H1 (cell line): ENCODE data around the gene ATP9B. TPM values are rescaled to one million over a fixed set of nuclear protein-coding genes. Genes with fewer than 3 reads are reported as not detected.

ENCODE experiments used
- CTCF ChIA-PET: fragments of 300-600 bp; sonication (Branson Sonifier 250); formaldehyde crosslinking; loops from one replicate; lab custom pipeline; 2021; ENCODE audit not compliant: partially characterized antibody; lab: Charles Lee
- POLR2A ChIA-PET: fragments of 300-600 bp; sonication (Branson Sonifier 250); formaldehyde crosslinking; loops from one replicate; lab custom pipeline; 2021; ENCODE audit warnings: inconsistent platforms; ENCODE audit not compliant: partially characterized antibody; lab: Charles Lee
- DNase-seq, 2 experiments: peaks; one replicate each; pipeline versions ENCODE4 v3.0.0 to v3.0.0-alpha.2; 2010 to 2022; ENCODE audit warnings: low spot score in 2 of 2, low read depth in 1 of 2, mixed read lengths in 1 of 2
- FAIRE-seq: peaks from 2 replicates; lab custom pipeline; 2011; peaks lifted over from hg19 to GRCh38; lab: Jason Lieb, UNC
- H2AFZ ChIP-seq: 2 replicates; pipeline ENCODE4 v1.8.1; 2012; ENCODE audit warnings: low read length, inconsistent platforms
- H2AK5ac ChIP-seq: 2 replicates; pipeline ENCODE4 v1.6.1; 2013; ENCODE audit warnings: low read depth, low read length
- H2BK120ac ChIP-seq: replicated peaks from 2 replicates; pipeline ENCODE3; 2013; ENCODE audit warnings: low read depth, low read length, inconsistent platforms
- H2BK12ac ChIP-seq: 2 replicates; pipeline ENCODE4 v1.6.1; 2013; ENCODE audit warnings: low read depth, low read length
- H2BK15ac ChIP-seq: 2 replicates; pipeline ENCODE4 v1.6.1; 2013; ENCODE audit warnings: low read length
- H2BK20ac ChIP-seq: 2 replicates; pipeline ENCODE4 v1.6.1; 2013; ENCODE audit warnings: low read length
- H2BK5ac ChIP-seq: 2 replicates; pipeline ENCODE4 v1.6.1; 2013; ENCODE audit warnings: low read depth, low read length
- H3K14ac ChIP-seq: 2 replicates; pipeline ENCODE4 v1.6.1; 2013; ENCODE audit warnings: inconsistent platforms; ENCODE audit not compliant: insufficient read length
- H3K18ac ChIP-seq: 2 replicates; pipeline ENCODE4 v1.6.1; 2013; ENCODE audit warnings: low read length; ENCODE audit errors: extremely low read depth
- H3K23ac ChIP-seq: 2 replicates; pipeline ENCODE4 v1.6.1; 2013; ENCODE audit warnings: inconsistent platforms; ENCODE audit not compliant: insufficient read length
- H3K23me2 ChIP-seq: 2 replicates; pipeline ENCODE4 v1.6.1; 2013; ENCODE audit warnings: low read depth, low read length
- H3K27ac ChIP-seq: 2 replicates; pipeline ENCODE4 v1.6.1; 2011; ENCODE audit warnings: low read depth, low read length, inconsistent platforms
- H3K27me3 ChIP-seq, 4 experiments: replicated peaks in 1 of 4; 1 replicate in 1 of 4; 2 replicates in 3 of 4; pipeline versions ENCODE4 v1.6.1 to v1.8.1; 2011 to 2013; ENCODE audit warnings: low read length in 3 of 4, mild to moderate bottlenecking in 3 of 4, inconsistent platforms in 2 of 4, mixed read lengths in 2 of 4, moderate library complexity in 1 of 4; ENCODE audit not compliant: control insufficient read depth in 3 of 4, insufficient read depth in 3 of 4; ENCODE audit errors: extremely low read depth in 1 of 4
- H3K36me3 ChIP-seq, 4 experiments: 2 replicates each; pipeline versions ENCODE4 v1.6.1 to v1.8.1; 2011 to 2013; ENCODE audit warnings: mild to moderate bottlenecking in 4 of 4, low read length in 3 of 4, moderate library complexity in 2 of 4, control low read depth in 1 of 4, inconsistent platforms in 1 of 4; ENCODE audit not compliant: insufficient read depth in 4 of 4, control insufficient read depth in 2 of 4
- H3K4ac ChIP-seq: replicated peaks from 2 replicates; pipeline ENCODE3; 2013; ENCODE audit warnings: low read length, low read depth, mixed read lengths, inconsistent platforms; ENCODE audit not compliant: insufficient read length
- H3K4me1 ChIP-seq, 4 experiments: replicated peaks in 1 of 4; 1 replicate in 1 of 4; 2 replicates in 3 of 4; pipeline versions ENCODE4 v1.6.1 to v1.8.1; 2011 to 2013; ENCODE audit warnings: low read length in 3 of 4, inconsistent platforms in 2 of 4, mixed read lengths in 1 of 4; ENCODE audit not compliant: insufficient read depth in 4 of 4, control insufficient read depth in 3 of 4
- H3K4me2 ChIP-seq, 2 experiments: 2 replicates each; pipeline versions ENCODE4 v1.6.1 to v1.8.1; 2011 to 2013; ENCODE audit warnings: low read depth in 2 of 2, low read length in 2 of 2, control low read depth in 1 of 2, inconsistent platforms in 1 of 2, mild to moderate bottlenecking in 1 of 2; ENCODE audit not compliant: insufficient read depth in 1 of 2
- H3K4me3 ChIP-seq, 4 experiments: fragments of 200-600, 300-600 bp in 1 of 4; sonication (generic), shearing (Covaris generic), sonication (Bioruptor Twin) in 1 of 4; 2 replicates each; pipeline versions ENCODE4 v1.5.1 to v1.8.1; 2011 to 2016; ENCODE audit warnings: low read length in 4 of 4, low read depth in 3 of 4, control low read depth in 2 of 4, inconsistent platforms in 2 of 4, mild to moderate bottlenecking in 2 of 4, mixed read lengths in 1 of 4, moderate library complexity in 1 of 4; ENCODE audit not compliant: insufficient read depth in 2 of 4; ENCODE audit errors: extremely low read depth in 1 of 4
- H3K56ac ChIP-seq: replicated peaks from 2 replicates; pipeline ENCODE3; 2013; ENCODE audit warnings: low read depth, mild to moderate bottlenecking, mixed read lengths, low read length, inconsistent platforms; ENCODE audit not compliant: insufficient read length
- H3K79me1 ChIP-seq: 2 replicates; pipeline ENCODE4 v1.6.1; 2013; ENCODE audit warnings: low read depth, low read length, control low read depth
- H3K79me2 ChIP-seq, 2 experiments: 2 replicates each; pipeline versions ENCODE4 v1.6.1 to v1.8.1; 2012 to 2013; ENCODE audit warnings: low read length in 2 of 2, mild to moderate bottlenecking in 2 of 2, inconsistent platforms in 1 of 2; ENCODE audit not compliant: insufficient read depth in 2 of 2, control insufficient read depth in 1 of 2
- H3K9ac ChIP-seq, 4 experiments: replicated peaks in 1 of 4; 1 replicate in 1 of 4; 2 replicates in 3 of 4; pipeline versions ENCODE4 v1.6.1 to v1.8.1; 2011 to 2013; ENCODE audit warnings: low read depth in 3 of 4, low read length in 3 of 4, control low read depth in 2 of 4, mild to moderate bottlenecking in 2 of 4, moderate library complexity in 2 of 4, inconsistent platforms in 1 of 4; ENCODE audit errors: extremely low read depth in 1 of 4
- H3K9me3 ChIP-seq, 2 experiments: 2 replicates each; pipeline versions ENCODE4 v1.6.1 to v1.8.1; 2012 to 2013; ENCODE audit warnings: mild to moderate bottlenecking in 2 of 2, moderate library complexity in 2 of 2, control low read depth in 1 of 2, inconsistent platforms in 1 of 2, low read depth in 1 of 2, low read length in 1 of 2, mixed read lengths in 1 of 2; ENCODE audit not compliant: insufficient read depth in 2 of 2
- H4K20me1 ChIP-seq, 2 experiments: replicated peaks in 1 of 2; 2 replicates each; pipeline versions ENCODE3 to v1.8.1; 2011 to 2013; ENCODE audit warnings: inconsistent platforms in 2 of 2, low read length in 2 of 2, mild to moderate bottlenecking in 1 of 2; ENCODE audit not compliant: insufficient read depth in 2 of 2, control insufficient read depth in 1 of 2
- H4K5ac ChIP-seq: 2 replicates; pipeline ENCODE4 v1.6.1; 2013; ENCODE audit warnings: low read length, low read depth, mixed read lengths, inconsistent platforms; ENCODE audit not compliant: insufficient read length
- H4K8ac ChIP-seq: 2 replicates; pipeline ENCODE4 v1.8.0; 2013; ENCODE audit warnings: mild to moderate bottlenecking, moderate library complexity, low read length, inconsistent platforms; ENCODE audit not compliant: insufficient read depth; ENCODE audit errors: extremely low read depth
- H4K91ac ChIP-seq: replicated peaks from 2 replicates; pipeline ENCODE3; 2013; ENCODE audit warnings: low read length, mixed read lengths, inconsistent platforms; ENCODE audit not compliant: insufficient read length
- BCL11A ChIP-seq, 2 experiments: IDR thresholded peaks; one replicate each; pipeline ENCODE4 v1.6.1; 2011; ENCODE audit warnings: low read depth in 2 of 2, low read length in 2 of 2, mild to moderate bottlenecking in 2 of 2
- CBX5 ChIP-seq: fragments of 300-800, 300-1000 bp; sonication (generic); IDR thresholded peaks from 2 replicates; pipeline ENCODE4 v1.7.1; 2016; ENCODE audit warnings: antibody characterized with exemption, low read length, low read depth
- EZH2 ChIP-seq: fragments of 200-600 bp; sonication (generic); IDR thresholded peaks from 2 replicates; pipeline ENCODE4 v1.7.1; 2012; ENCODE audit warnings: low read depth, mild to moderate bottlenecking, moderate library complexity, low read length, inconsistent platforms; ENCODE audit not compliant: severe bottlenecking
- HDAC6 ChIP-seq: IDR thresholded peaks from one replicate; pipeline ENCODE4 v1.7.1; 2012; ENCODE audit warnings: low read depth, mild to moderate bottlenecking, inconsistent platforms, low read length, moderate library complexity
- NRF1 ChIP-seq: IDR thresholded peaks from 2 replicates; pipeline ENCODE4 v1.6.1; 2011; ENCODE audit warnings: mild to moderate bottlenecking, low read depth, low read length, improper control_type of control experiment
- POLR2AphosphoS5 ChIP-seq: IDR thresholded peaks from 2 replicates; pipeline ENCODE4 v1.6.1; 2011; ENCODE audit warnings: low read depth, low read length
- RXRA ChIP-seq: IDR thresholded peaks from 2 replicates; pipeline ENCODE4 v1.6.1; 2011; ENCODE audit warnings: low read depth, mild to moderate bottlenecking, low read length, moderate library complexity; ENCODE audit not compliant: insufficient read depth
- TAF7 ChIP-seq: optimal IDR thresholded peaks from 2 replicates; pipeline ENCODE3; 2011; ENCODE audit warnings: low read depth, mild to moderate bottlenecking, inconsistent platforms, low read length, moderate library complexity, borderline replicate concordance
- WGBS, 2 experiments: shearing (Covaris generic) in 1 of 2; methylation state at CpG; one replicate each; pipeline versions ENCODE4 v1.1.6 to v1.1.7; 2013 to 2015; ENCODE audit warnings: low lambda C conversion rate in 2 of 2, mixed read lengths in 2 of 2, inconsistent platforms in 1 of 2, low coverage in 1 of 2, missing lambda C conversion rate in 1 of 2; ENCODE audit not compliant: insufficient replicate concordance in 2 of 2, insufficient coverage in 1 of 2, insufficient read length in 1 of 2; ENCODE audit errors: extremely low coverage in 1 of 2, missing lambda C conversion rate in 1 of 2; 5-methylcytosine and 5-hydroxymethylcytosine counted together
- polyA plus RNA-seq, 7 experiments: library from polyadenylated mRNA; depleted of rRNA in 3 of 7; stranded (reverse) in 5 of 7; unstranded in 2 of 7; fragments of >200 nt in 5 of 7; fragments of 200-250 nt in 2 of 7; gene quantifications; 1 replicate in 5 of 7; 2 replicates in 1 of 7; 4 replicates in 1 of 7; pipeline versions ENCODE4 v1.2.1 to v1.2.3, GENCODE V29; 2011 to 2013; ENCODE audit warnings: missing spikeins in 2 of 7, mixed read lengths in 2 of 7
- total RNA-seq: library from RNA; stranded (reverse); fragmentation: NEBNext Ultra II Directional; extraction: Animal tissue kit (Norgen Biotek cat#: 25700); gene quantifications from 2 replicates; pipeline ENCODE4 v1.2.1, GENCODE V29; 2021
- TF ChIP-seq, protein P1 (sequence below): IDR thresholded peaks from 2 replicates; pipeline ENCODE4 v1.6.1; 2012; ENCODE audit warnings: inconsistent platforms
- TF ChIP-seq, protein P2 (sequence below): IDR thresholded peaks from 2 replicates; pipeline ENCODE4 v1.6.1; 2012; ENCODE audit warnings: low read length, inconsistent platforms

The ATP9B gene
- total and polyA plus RNA-seq, 2 of the 8 experiments (the other 6 are each of a cell fraction or from before 2014, with no cell fraction given), result 15.1 to 21.7 TPM

DNA sequence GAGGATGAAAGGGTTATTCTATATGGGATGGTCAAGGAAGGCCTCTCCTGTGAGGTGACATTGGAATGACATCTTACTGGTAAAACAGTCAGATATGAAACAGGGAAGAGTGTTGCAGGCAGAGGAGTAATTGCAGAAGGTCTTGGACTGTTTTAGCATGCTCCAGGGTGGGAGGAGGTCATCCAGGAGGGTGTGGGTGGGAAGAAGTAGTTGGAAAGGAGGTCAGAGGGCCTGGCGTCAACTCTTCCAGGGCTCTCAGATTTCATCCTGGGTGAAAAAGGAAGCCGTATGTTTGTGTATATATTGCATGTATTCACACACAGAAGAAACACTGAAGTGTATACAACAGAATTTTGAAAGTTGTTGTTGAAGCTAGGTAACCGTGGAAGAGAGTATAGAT, 48.2 kb downstream of the ATP9B start:
- H3K23ac ChIP-seq, result no peak overlapping the region
- H4K8ac ChIP-seq, result no peak overlapping the region
- TF ChIP-seq, protein P1, sequence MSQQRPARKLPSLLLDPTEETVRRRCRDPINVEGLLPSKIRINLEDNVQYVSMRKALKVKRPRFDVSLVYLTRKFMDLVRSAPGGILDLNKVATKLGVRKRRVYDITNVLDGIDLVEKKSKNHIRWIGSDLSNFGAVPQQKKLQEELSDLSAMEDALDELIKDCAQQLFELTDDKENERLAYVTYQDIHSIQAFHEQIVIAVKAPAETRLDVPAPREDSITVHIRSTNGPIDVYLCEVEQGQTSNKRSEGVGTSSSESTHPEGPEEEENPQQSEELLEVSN, result no peak
- TF ChIP-seq CBX5 (no peak), HDAC6 (no peak), EZH2 (no peak), NRF1 (no peak), POLR2AphosphoS5 (no peak), BCL11A (IDR thresholded peaks at IDR 0.05; ENCODE audit: low read depth in 2 of 2, low read length in 2 of 2) (no peak), RXRA (no peak), TAF7 (no peak)
- TF ChIP-seq, protein P2, sequence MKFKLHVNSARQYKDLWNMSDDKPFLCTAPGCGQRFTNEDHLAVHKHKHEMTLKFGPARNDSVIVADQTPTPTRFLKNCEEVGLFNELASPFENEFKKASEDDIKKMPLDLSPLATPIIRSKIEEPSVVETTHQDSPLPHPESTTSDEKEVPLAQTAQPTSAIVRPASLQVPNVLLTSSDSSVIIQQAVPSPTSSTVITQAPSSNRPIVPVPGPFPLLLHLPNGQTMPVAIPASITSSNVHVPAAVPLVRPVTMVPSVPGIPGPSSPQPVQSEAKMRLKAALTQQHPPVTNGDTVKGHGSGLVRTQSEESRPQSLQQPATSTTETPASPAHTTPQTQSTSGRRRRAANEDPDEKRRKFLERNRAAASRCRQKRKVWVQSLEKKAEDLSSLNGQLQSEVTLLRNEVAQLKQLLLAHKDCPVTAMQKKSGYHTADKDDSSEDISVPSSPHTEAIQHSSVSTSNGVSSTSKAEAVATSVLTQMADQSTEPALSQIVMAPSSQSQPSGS, result no peak
- 88% methylated on average over 3 of the region's 3 CpGs; no CpG with 5 or more reads in 1 of the 2 experiments for WGBS, 2 experiments
- FAIRE-seq (no peak), DNase-seq (no peak)
- no peak overlapping the region for H2BK5ac ChIP-seq
- no peak overlapping the region for H3K14ac ChIP-seq
- no peak overlapping the region for H2AK5ac ChIP-seq
- no peak overlapping the region for H2AFZ ChIP-seq
- no peak overlapping the region for H2BK12ac ChIP-seq
- no peaks in the 10 kb centered on the region for H3K27me3 ChIP-seq
- H3K4me3 ChIP-seq, result no peak overlapping the region
- H4K20me1 ChIP-seq, result no peaks in the 10 kb centered on the region
- H4K5ac ChIP-seq, result no peak overlapping the region
- H3K79me2 ChIP-seq, result no peaks in the 10 kb centered on the region
- ChIA-PET CTCF (no interaction called here), POLR2A (interaction anchor here (0.6 kb wide), 1 partner anchor 10 kb away, joined by 3 read pairs; no protein-coding TSS in a partner anchor)
- no peak overlapping the region for H3K4ac ChIP-seq
- H3K56ac ChIP-seq, result no peak overlapping the region
- no peak overlapping the region for H3K9ac ChIP-seq
- H3K9me3 ChIP-seq, result no peaks in the 10 kb centered on the region
- H3K79me1 ChIP-seq, result no peaks in the 10 kb centered on the region
- peaks cover 0 to 7% (median 0%) of the 10 kb centered on the region in 4 experiments; a peak in 2 of 8 replicates for H3K36me3 ChIP-seq
- no peak overlapping the region for H3K18ac ChIP-seq
- H2BK15ac ChIP-seq, result no peak overlapping the region
- H3K27ac ChIP-seq, result no peak overlapping the region
- no peak overlapping the region for H3K4me2 ChIP-seq
- H2BK120ac ChIP-seq, result no peak overlapping the region
- H4K91ac ChIP-seq, result no peak overlapping the region
- H2BK20ac ChIP-seq, result no peak overlapping the region
- H3K23me2 ChIP-seq, result no peaks in the 10 kb centered on the region
- H3K4me1 ChIP-seq, result no peaks in the 10 kb centered on the region
